Measurements from ENCODE around the gene CCN6. TPM values are rescaled to one million over a fixed set of nuclear protein-coding genes. Genes with fewer than 3 reads are reported as not detected.

CCN6 gene
- total RNA-seq, 4 donors from 2014 or later, result 0.25 to 7.6 (median 1.0) TPM; not detected in 1

- Histone ChIP-seq H3K4me1 (peaks cover 40% of the 10 kb centered on the region), H3K4me3 (no peak overlapping the region), H3K36me3 (no peaks in the 10 kb centered on the region), H3K27me3 (no peaks in the 10 kb centered on the region), H3K9me3 (no peaks in the 10 kb centered on the region), H3K27ac (no peak overlapping the region)
- TF ChIP-seq POLR2A (IDR thresholded peaks at IDR 0.05), result no peak
- DNase-seq (ENCODE audit: low spot score in 2 of 2), result no peak
- WGBS, result 31% methylated on average over 6 of the region's 6 CpGs
Observed at GRCh38 chr6:112016320-112016719, 37.6 kb upstream of the CCN6 start.

- Histone ChIP-seq H3K9me3 (no peaks in the 10 kb centered on the region), H3K4me3 (no peak overlapping the region), H3K27me3 (no peaks in the 10 kb centered on the region), H3K36me3 (no peaks in the 10 kb centered on the region), H3K4me1 (peaks cover 44% of the 10 kb centered on the region), H3K27ac (no peak overlapping the region)
- DNase-seq (ENCODE audit: low spot score in 2 of 2), result no peak
- TF ChIP-seq POLR2AphosphoS5 (IDR thresholded peaks at IDR 0.05) (no peak), EP300 (IDR thresholded peaks at IDR 0.05) (no peak), CTCF (IDR thresholded peaks at IDR 0.05) (no peak), POLR2A (IDR thresholded peaks at IDR 0.05) (no peak)
- WGBS, result 94% methylated on average over 4 of the region's 4 CpGs
Observed at GRCh38 chr6:112017169-112017568, 36.7 kb upstream of the CCN6 start.

GRCh38 chr6:112017760-112018537 lies 36.0 kb upstream of the CCN6 start:
- Histone ChIP-seq H3K9me3 (no peaks in the 10 kb centered on the region), H3K4me3 (no peak overlapping the region), H3K4me1 (peaks cover 44% of the 10 kb centered on the region), H3K27ac (peak overlapping the region; percentile 56), H3K27me3 (no peaks in the 10 kb centered on the region), H3K36me3 (no peaks in the 10 kb centered on the region)
- no peak for DNase-seq (ENCODE audit: low spot score in 2 of 2)
- 70% methylated on average over 7 of the region's 7 CpGs for WGBS
- TF ChIP-seq POLR2A (IDR thresholded peaks at IDR 0.05), result no peak
- no peak for TF ChIP-seq CTCF (IDR thresholded peaks at IDR 0.05)
- TF ChIP-seq POLR2AphosphoS5 (IDR thresholded peaks at IDR 0.05), result no peak
- TF ChIP-seq EP300 (IDR thresholded peaks at IDR 0.05), result no peak

GRCh38 chr6:112018619-112019416 lies 35.1 kb upstream of the CCN6 start:
- Histone ChIP-seq H3K4me1 (peaks cover 44% of the 10 kb centered on the region), H3K27me3 (no peaks in the 10 kb centered on the region), H3K36me3 (no peaks in the 10 kb centered on the region), H3K4me3 (no peak overlapping the region), H3K27ac (peak overlapping the region; percentile 56), H3K9me3 (no peaks in the 10 kb centered on the region)
- 43% methylated on average over 12 of the region's 12 CpGs for WGBS
- peak in 1 of 2 donors; percentile 80 for DNase-seq (ENCODE audit: low spot score in 2 of 2)
- no peak for TF ChIP-seq EP300 (IDR thresholded peaks at IDR 0.05)
- peak in 2 of 3 donors; percentile 61 to 65 for TF ChIP-seq POLR2AphosphoS5 (IDR thresholded peaks at IDR 0.05)

- 100% methylated on average over 1 of the region's 1 CpG for WGBS
- Histone ChIP-seq H3K36me3 (no peaks in the 10 kb centered on the region), H3K4me3 (no peak overlapping the region), H3K27me3 (no peaks in the 10 kb centered on the region), H3K9me3 (no peaks in the 10 kb centered on the region), H3K4me1 (peaks cover 36% of the 10 kb centered on the region), H3K27ac (peak overlapping the region; percentile 35)
- no peak for TF ChIP-seq CTCF (IDR thresholded peaks at IDR 0.05)
- no peak for TF ChIP-seq EP300 (IDR thresholded peaks at IDR 0.05)
- no peak for TF ChIP-seq POLR2A (IDR thresholded peaks at IDR 0.05)
- no peak for TF ChIP-seq POLR2AphosphoS5 (IDR thresholded peaks at IDR 0.05)
- DNase-seq (ENCODE audit: low spot score in 2 of 2), result no peak
Observed at GRCh38 chr6:112019589-112019988, 34.3 kb upstream of the CCN6 start.

GRCh38 chr6:112021691-112022310 lies 32.1 kb upstream of the CCN6 start:
- WGBS, result 70% methylated on average over 6 of the region's 6 CpGs

More at GRCh38 chr6:112021691-112022310, 32.1 kb upstream of the CCN6 start:
- H3K9me3 ChIP-seq, result no peaks in the 10 kb centered on the region
- peaks cover 23% of the 10 kb centered on the region for H3K4me1 ChIP-seq
- TF ChIP-seq POLR2A (IDR thresholded peaks at IDR 0.05), result no peak
- no peak for TF ChIP-seq EP300 (IDR thresholded peaks at IDR 0.05)
- no peak for TF ChIP-seq POLR2AphosphoS5 (IDR thresholded peaks at IDR 0.05)
- TF ChIP-seq CTCF (IDR thresholded peaks at IDR 0.05), result no peak
- no peak overlapping the region for H3K4me3 ChIP-seq
- no peak overlapping the region for H3K27ac ChIP-seq
- no peaks in the 10 kb centered on the region for H3K27me3 ChIP-seq
- DNase-seq (ENCODE audit: low spot score in 2 of 2), result no peak
- no peaks in the 10 kb centered on the region for H3K36me3 ChIP-seq

Data from suprapubic skin (tissue), 4 donors.